GM18907 (cell line): Measurements from ENCODE around the gene GDPD5.
"Not testable (repeated sequence)": the region's sequence is repeated elsewhere in the genome, so short reads cannot be mapped to it uniquely, and the experiment has no call there.

Experiments used
- ATAC-seq: cut with Tn5 transposase; IDR thresholded peaks from one replicate; pipeline ENCODE4 v1.9.1; 2021; ENCODE audit warnings: mild to moderate bottlenecking, moderate library complexity; ENCODE audit not compliant: unreplicated experiment

GDPD5 gene

DNA sequence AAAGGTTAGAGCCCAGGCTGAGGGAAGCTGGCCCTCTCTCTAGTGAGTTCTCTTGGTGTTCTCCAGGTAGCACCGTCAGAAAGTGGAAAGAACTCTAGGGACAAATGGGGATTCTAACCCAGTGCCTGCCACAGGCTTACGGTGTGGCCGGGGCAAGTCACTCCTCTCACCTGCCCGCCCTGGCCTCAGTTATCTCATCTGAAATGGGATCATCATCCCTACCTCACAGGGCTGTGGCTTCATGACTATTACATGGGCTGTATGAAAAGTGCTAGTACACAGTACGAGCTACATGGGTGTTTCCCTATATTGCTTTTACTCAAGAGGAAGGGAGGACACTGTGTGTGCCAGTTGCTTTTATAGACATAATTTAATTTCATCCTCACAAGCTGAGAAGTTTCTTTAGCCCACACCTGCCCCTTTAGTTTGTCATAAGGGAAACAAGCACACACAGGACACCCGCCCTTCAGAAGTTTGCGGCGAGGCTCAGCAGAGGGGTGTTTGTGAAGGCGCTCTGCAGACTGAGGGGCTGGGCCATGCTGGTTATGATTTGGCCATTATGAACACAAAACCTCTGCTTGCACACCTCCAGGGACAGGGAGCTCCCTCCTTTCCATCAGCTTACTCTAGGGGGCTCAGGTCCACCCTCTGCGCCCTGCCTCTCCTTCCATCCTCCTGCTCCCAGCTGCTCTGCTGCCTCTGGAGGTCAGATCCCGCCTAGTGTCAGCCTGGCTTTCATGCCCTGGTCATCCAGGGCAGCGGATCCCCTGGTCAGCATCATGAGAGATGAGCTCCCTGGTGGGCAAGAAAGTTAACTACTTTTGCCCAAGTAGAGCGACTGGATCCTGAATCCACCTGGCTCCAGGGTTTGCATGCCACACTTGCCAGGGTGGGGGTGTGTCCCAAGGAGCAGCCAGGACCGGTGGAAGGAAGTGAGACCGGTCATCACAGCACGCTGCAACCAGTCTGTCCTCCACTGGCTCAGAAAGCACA lies 93.9 kb downstream of the GDPD5 start:
- no peak for ATAC-seq

DNA sequence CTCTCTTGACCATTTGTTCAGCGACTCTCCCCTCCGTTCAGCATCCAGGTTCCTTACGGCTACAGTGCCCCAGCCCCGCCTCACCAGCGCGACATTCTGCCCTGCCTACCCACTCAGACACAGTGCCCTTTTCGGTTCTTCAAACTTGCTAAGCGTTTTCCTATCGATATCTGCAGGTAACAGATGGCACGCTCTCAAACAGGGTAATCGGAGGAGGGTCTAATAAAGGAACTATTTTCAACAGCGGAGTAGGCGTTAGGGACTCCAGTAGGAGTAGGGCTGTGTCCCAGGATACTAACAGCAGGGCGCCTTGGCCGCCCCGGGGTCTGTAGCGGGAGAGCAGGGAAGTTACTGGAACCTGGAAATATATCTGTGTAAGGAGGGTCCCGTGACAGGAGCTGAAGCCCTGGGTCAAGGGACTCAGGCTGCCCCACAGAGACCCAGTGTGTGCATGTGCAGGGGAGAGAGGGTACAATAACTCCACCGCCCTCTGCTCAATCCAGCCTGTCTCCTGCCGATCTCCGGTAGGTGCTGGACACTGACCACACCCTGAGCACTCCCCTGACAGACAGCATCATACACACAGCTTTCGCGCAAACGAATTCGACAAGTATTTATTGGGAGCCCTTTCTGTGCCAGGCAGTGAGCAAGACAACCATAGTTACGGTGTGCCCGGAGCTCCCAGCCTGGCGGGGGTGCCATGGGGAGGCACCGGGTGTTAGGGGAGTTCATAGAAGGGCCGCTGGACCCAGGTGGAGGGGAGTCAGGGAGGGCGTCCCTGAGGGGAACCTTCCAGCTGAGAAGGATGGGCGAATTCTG lies 94.8 kb downstream of the GDPD5 start:
- ATAC-seq: no peak

DNA sequence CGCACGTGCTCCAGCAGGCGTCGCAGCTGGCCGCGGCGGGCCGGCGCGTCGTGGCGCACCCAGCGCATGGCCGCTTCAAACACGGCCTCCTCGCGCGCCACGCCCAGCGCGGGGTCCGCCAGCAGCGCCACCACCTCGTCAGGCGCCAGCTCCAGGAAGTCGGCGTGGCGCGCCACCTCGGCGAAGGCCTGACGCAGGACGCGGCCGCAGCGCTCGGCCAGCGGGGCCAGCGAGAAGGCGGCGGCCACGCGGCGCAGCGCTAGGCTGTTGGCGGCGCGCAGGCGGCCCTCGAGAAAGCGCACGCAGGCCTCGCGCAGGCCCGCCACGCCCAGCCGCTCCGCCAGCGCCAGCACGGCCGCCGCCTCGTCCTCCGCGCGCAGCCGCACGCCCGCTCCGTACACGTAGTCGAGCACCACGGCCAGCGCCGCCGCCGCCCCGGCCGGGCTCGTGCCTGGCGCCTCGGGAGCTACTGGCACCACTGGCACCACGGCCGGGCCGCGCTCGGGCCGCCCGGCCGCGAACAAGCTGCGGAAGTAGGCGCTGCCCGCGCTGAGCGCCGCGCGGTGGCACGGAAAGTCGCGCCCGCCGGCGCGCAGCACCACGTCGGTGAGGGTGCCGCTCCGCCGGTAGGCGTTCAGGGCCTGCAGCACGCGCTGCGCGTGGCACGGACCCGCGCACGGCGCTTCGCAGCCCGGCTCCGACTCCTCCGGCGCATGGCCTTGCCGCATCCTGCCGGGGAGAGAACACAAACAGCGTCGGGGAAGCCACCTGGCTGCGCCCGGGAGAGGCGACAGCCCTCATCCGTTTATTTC lies 95.6 kb downstream of the GDPD5 start:
- no peak for ATAC-seq

DNA sequence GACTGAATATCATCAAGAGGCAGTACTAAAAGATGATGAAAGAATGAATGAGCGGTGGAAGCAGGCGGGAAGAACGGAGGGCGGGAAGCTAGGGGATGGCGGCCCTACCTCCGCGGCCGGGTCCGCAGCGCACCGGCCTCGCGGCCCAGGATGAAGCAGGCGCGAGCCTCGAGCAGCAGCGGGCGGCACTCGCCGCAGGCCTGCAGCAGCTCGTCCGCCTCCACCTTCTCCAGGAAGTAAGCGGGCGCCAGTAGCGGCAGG lies 96.2 kb downstream of the GDPD5 start:
- ATAC-seq: no peak

DNA sequence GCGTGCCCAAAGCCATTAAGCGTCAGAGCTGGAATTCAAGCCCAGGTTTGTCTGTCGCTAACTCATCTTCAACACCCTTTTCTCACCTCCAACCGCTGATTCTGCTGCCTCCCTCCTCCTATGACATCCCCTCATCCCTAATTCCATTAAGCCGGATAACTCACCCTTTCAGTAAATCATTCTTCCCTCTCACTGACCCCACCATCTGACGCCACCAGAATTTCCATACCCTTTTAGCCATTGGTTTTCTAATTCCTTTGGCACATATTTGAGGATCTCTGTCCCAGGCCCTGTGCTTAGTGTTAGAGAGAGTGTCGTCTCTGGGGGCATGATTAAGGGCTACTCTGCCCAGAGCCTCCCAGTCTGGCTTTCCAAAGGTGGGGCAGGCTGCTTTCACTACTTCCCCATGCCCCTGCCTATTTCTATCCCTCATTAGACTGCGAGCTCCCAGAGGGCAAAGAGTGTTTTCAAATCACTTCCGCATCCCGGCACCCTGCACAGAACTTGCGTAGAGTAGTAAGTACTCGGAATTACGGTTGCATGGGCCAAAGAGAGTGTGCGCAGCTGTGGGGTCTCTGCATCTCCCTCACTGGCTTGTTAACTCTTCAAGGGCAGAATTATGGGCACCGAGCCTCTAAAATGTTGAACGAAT lies 96.6 kb downstream of the GDPD5 start:
- no peak for ATAC-seq

DNA sequence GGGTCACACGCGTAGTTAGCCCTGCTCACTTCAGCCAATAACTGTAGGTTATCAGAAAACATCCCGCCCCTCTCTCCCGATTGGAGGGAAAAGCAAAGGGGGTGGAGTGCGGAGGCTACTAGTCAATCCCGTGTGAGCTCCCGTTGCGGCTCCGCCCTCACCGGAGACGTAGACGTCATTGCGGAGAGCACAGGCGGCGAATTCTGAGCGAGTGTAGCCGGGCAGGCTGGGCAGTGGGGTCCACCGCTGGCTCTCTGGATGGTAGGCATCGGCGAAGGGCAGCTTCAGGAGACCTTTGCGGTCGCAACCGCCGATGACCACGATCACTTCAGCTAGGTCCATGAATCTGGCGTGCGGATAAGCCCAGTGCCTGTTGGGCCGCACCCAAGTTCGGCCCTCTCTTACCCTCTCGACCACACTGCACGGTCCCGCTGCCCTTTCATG lies 97.4 kb downstream of the GDPD5 start:
- peak; percentile 64 for ATAC-seq

DNA sequence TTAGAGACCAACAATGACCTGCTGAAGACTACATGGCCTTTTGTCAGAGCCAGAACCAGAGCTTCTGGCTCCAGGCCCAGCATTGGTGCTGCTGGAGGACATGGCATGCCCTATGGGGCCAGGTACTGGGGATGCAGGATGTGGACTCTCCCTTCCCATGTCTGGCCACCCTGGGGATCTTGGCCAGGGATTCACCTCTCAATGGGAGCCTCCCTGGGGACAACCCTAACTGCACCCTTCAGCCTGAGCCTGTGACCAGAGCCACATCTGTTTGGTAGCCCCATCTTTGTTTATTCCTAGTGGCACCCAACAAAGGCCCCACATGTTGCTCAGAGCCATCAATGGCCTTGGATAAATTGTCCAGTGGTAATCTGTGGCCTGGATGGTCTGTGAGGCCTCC lies 98.6 kb downstream of the GDPD5 start:
- ATAC-seq: no peak

DNA sequence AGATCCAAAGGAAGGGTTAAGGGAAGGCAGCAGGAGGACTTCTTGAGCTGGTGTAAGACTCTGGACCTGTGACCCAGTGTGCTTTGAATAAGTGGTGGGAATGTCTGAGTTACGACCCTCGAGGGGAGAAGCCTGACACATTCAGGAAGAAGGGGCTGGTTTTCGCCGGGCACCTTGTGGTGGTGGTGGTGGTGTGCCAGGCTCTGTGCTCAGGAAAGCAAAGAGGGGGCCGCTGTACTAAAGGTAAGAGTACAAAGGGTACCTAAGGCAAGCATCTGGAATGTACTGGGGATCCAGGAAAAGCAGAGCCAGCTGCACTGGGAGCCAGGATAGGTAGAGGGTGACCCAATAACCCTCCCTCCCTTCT lies 99.0 kb downstream of the GDPD5 start:
- ATAC-seq: no peak

DNA sequence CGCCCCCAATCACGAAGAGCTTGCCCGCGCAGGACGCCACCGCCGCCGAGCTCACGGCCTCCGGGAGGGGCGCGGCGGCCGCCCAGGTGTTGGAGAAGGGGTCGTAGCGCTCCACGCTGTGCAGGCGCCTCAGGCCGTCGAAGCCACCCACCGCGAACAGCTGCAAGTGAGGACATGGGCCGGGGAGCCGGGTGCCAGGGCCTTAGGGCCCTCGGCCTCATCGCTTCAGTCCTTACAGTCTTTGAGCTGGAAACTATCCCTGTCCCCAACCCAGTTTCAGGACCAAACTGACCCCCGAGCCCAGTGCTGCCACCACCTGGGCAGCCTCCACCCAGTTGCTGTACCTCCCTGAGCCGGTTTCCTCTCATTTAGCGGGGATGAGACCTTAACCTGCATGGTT lies 100.3 kb downstream of the GDPD5 start:
- ATAC-seq: no peak

DNA sequence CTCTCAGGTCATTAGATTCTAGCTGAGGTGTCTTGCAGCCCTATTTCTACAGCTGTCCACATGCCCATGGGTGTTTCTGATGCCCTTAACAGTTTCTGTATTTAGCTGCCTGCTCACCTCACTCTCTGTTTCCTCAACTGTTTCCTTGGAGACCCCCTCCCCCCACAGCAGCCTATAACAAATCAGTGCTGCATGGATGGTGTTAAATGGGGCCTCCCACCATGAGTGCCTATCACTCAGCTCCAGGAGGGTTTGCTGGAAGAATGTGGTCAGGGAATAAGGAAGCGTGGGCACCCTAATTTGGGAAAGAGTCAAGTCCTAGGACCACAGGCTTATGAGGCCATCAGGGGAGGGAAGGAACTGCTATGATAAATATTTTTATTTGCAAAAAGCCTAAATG lies 101.3 kb downstream of the GDPD5 start:
- ATAC-seq: no peak

DNA sequence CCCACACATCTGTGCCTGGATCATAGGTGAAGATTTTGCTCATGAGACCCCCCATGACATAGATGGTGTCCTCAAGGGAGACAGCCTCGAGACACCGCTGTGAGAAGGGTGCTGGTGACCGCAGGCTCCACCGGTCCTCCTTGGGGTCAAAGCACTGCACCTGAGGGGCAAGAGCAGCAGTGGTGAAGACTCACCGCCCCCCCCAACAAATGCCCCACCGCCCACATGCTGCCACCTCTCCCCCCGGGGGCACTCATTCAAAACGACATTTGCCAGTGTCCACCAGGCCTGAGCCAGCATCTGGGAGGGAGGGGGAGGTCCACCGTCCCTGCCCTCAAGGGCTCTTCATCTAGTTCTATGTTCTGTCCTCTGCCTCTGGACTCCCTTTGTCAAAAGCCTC lies 102.0 kb downstream of the GDPD5 start:
- ATAC-seq: no peak

DNA sequence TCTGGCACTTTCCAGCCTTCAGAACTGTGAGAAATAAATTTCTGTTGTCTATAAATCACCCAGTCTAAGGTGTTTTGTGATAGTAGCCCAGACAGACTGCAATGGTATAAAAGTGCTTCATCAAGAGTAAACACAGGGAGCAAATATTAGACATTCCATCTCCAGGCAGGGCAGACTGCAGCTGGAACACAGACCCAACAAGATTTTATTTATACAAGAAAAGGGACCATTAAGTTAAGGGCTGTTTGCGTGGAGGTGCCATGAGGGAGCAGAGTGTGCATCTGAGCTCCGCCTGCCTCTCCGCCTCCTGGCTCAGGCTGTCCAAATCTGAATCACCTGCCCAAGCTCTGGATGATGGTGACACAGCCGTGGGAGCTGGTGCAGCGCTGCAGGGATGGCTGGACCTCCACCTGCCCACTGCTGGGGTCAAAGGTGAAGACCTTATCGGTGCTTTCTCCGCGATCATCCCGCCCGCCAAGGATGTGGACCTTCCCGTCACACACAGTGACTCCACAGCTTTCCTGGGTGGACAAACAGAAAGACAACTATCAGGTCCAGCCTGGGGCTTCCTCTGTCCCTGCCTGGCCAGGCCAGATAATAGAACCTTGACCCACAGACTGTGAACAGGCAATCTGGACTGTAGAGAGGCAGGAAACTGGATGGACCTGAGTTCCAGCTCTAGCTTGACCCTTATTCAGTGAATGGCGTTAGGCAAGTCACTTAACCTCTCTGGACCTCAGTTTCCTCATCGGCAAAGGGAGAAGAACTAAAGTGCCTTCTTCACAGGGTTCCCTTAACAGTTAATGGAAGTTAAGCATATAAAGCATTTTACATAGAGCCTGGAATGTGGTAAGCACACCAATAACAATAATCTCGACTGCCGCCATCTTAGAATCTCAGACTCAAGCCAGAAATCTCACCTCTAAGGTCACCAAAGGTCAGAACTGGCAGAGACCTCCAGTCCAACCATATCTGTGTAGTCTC lies 103.2 kb downstream of the GDPD5 start:
- no peak for ATAC-seq

DNA sequence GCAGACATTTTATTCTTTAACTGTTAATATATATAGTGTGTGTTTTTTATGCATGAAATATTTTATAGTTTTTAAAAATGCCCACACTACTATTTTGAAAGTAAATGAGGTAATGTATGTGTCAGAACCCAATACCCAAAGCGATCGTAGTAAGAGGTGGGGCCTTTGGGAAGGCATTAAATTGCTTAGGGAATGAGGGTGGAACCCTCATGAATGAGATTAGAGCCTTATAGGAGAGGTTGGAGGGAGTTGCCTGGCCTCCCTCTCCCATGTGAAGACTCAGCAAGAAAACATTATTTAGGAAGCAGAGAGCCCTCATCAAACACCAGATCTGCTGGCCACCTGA lies 103.9 kb downstream of the GDPD5 start:
- no peak for ATAC-seq

DNA sequence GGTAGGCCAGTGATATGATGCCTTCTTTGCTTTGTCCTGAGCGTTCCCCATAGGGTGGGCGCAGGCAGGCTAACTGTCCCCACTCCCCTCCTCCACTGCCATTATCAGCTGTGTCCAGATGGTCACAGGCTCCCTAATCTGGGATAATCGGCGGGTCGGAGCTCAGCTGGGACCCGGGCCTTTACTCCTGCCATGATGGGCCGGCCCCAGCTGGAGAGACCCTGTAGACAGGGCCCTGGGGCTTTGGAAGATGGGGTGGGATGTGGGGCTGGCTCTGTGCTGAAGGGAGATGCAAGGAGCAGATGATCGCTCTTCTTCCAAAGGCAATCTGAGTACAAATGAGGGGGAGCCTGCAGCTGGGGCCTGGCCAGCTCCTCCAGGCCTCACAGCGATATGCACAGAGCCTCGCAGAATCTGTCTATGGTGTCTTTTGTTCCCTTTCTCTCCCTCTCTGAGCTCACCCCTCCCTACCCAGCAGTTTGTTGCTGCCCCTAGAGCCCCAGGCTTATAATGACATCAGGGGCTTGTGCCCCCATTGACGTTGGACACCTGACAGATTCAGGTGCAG lies 104.6 kb downstream of the GDPD5 start:
- no peak for ATAC-seq

DNA sequence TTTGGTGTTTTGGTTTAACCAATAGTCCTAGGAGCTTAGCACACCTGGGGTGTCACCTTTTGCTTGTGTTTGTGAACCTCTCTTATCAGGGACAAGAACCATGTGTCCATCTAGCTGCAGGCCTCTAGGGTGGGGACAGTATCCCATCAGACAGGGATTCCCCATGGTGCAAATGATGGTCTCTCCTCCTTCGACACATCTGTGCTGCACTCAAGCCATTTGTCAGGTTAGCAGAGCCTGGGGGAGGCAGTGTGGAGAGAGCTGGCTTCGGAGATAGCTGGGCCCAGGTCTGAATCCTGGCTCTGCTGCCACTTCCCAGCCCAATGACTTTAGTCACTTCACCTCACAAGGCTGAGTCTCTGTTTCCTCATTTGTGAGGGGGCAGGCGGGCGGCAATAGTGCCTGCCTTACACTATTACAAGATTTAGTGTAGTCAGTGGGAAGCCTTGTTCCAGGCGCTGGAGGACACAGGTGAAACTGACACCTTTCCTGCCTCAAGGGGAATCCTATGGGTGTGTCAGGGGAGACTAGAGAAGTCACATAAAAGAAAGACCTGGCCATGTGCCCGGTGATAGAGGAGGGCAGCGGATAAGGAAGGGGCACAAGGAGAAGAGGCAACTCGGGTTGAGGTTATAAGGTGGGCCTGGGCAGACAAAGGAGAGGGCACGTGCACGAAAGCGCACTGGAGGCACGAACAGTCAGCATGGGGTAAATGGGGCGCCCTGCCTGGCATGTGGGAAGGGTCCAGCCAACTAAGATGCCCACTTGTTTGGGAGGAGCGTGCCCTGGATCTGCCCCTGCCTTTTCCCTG lies 105.3 kb downstream of the GDPD5 start:
- ATAC-seq: no peak

DNA sequence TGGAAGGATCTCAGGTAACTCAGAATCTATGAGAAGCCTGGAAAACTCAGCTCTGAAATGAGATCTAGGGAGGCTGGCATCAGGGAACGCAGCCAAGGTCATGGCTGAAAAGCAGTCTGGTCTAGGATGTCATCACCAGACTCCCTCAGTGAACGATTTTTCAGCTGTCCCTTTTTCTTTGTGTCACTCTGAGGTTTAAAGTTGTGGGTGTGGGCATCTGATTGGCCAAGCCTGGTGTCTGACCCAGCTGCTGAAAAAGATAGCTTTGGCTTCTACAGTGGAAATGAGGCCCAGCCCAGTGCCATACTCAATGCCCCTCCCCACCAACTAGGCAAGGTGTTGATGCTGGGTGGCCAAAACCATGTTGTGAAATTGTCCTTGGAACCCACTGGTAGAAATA lies 111.9 kb downstream of the GDPD5 start:
- ATAC-seq: no peak

DNA sequence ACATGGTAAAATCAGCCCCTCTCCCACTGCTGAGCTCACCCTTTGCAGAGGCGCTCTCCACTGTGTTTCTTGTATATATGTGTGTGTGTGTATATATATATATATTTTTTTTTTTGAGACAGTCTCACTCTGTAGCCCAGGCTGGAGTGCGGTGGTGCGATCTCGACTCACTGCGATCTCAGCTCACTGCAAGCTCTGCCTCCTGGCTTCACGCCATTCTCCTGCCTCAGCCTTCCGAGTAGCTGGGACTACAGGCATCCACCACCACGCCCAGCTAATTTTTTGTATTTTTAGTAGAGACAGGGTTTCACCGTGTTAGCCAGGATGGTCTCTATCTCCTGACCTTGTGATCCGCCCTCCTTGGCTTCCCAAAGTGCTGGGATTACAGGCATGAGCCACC lies 112.6 kb downstream of the GDPD5 start:
- ATAC-seq: not testable (repeated sequence)

DNA sequence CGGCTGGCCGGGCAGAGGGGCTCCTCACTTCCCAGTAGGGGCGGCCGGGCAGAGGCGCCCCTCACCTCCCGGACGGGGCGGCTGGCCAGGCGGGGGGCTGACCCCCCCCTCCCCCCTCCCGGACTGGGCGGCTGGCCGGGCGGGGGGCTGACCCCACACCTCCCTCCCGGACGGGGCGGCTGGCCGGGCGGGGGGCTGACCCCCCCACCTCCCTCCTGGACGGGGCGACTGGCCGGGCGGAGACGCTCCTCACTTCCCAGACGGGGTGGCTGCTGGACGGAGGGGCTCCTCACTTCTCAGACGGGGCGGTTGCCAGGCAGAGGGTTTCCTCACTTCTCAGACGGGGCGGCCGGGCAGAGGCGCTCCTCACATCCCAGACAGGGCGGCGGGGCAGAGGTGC lies 115.8 kb downstream of the GDPD5 start:
- ATAC-seq: not testable (repeated sequence)

DNA sequence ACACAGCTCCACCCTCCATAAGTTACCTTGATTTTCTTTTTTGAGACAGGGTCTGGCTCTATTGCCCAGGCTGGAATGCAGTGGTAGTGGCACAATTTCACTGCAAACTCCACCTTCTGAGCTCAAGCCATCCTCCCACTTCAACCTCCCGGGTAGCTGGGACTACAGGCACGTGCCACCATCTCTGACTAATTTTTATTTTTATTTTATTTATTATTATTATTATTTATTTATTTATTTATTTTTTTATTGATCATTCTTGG lies 116.9 kb downstream of the GDPD5 start:
- ATAC-seq: no peak
